Measurements from ENCODE around the gene ADH6.
"Not testable (repeated sequence)": the region's sequence is repeated elsewhere in the genome, so short reads cannot be mapped to it uniquely, and the experiment has no call there.

The ADH6 gene

DNA sequence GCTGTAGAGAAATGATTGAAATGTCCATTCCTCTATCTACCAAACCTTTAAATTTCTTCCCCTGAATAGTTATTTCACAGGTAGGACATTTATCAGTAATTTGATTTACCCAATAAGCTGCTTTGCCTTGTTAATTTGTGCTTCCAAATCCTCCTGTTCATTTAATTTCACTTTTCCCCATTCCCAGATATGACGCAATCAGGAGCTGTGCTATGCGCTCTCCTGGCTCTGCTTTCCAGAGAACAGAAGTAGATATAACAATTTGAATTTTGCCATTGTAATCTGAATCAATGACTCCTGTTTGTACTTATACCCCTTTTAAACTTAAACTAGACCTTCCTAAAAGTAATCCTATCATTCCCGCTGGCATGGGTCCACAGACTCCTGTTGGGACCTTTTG, 29.1 kb downstream of the ADH6 start:
- DNase-seq = not testable (repeated sequence)

DNA sequence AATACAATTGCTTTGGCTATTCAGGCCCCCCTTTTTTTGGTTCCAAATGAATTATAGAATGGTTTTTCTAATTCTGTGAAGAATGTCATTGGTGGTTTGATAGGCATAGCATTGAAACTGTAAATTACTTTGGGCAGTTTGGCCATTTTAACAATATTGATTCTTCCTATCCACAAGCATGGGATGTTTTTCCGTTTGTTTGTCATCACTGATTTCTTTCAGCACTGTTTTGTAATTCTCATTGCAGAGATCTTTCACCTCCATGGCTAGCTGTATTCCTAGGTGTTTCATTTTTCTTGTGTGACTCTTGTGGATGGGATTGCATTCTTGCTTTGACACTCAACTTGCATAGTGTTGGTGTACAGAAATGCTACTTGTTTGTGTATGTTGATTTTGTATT, 33.0 kb downstream of the ADH6 start:
- DNase-seq = no peak

- DNase-seq = no peak
Observed at GRCh38 chr4:99185581-99185980, 33.5 kb downstream of the ADH6 start.

GRCh38 chr4:99180382-99181070, 38.5 kb downstream of the ADH6 start:
- no peak for DNase-seq

DNA sequence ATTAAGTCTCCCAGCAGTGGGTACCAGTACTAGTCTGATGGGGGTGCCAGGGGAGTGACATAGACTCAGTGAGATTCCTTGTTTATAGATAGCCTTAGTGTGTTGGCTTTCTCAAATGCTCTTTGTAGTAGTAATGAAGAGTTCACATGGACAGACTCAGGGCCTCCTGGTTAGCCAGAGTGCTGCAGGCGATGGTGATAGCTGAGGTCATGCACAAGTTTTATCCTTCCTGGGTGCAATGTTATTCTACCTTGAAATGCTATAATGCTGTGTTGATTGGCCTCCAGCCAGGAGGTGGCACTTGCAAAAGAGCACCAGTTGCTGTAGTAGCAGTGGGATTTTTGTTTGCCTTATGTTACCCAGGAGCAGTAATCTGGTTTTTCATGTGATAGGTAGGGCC, 39.4 kb downstream of the ADH6 start:
- no peak for DNase-seq

DNA sequence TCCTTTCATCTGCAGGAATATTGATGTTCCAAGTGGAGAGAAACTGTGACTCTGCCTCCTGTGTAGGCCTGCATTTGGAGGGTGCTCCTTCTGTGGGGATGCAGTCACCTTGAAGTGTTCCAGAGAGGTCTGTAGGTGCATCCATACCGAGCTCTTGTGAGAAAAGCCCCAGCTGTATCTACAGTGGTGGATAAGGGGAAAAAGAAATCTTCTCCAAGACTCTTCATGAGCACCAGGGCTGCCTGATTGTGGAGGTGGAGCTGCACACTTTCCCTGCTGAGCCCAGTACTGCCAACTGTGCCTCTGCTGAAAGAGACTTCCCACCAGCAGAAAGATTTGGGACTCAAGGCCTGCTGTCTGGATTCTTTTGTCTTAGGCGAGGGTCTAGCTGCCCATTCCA, 39.9 kb downstream of the ADH6 start:
- no peak for DNase-seq

DNA sequence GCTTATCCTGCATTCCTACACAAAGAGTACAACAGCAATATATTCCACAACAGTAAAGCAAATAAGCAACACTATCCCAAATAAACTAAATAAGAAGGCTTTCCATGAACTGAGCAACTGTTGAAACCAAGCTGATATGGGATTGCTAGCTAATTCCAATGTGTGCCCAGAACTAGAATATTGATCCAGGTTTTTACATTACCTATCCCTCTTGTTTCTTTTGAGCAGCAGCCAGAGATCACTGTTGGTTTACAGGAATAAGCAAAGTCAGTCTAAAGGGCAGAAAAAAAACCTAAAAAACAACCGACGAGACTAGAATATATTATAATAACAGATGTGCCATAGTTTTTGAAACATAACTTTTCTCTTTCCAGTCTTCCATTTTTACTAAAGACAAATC, 52.5 kb downstream of the ADH6 start:
- DNase-seq = no peak

DNA sequence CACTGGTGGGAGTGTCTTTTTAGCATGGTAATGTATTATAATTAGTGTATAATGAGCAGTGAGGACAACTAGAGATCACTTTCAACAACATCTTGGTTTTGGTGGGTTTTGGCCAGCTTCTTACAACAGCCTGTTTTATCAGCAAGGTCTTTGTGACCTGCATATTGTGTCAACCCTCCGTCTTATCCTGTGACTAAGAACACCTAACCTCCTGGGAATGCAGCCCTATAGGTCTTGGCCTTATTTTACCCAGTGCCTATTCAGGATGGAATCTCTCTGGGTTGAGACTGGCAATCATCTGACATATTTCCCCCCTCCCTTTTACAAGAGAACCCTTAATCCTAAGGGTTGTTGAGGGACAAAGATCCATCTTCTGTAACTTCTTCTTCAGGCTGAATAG, 53.1 kb downstream of the ADH6 start:
- no peak for DNase-seq

- DNase-seq = no peak
Observed at GRCh38 chr4:99161373-99162099, 57.5 kb downstream of the ADH6 start.

GRCh38 chr4:99159699-99160098, 59.3 kb downstream of the ADH6 start:
- DNase-seq = no peak

DNA sequence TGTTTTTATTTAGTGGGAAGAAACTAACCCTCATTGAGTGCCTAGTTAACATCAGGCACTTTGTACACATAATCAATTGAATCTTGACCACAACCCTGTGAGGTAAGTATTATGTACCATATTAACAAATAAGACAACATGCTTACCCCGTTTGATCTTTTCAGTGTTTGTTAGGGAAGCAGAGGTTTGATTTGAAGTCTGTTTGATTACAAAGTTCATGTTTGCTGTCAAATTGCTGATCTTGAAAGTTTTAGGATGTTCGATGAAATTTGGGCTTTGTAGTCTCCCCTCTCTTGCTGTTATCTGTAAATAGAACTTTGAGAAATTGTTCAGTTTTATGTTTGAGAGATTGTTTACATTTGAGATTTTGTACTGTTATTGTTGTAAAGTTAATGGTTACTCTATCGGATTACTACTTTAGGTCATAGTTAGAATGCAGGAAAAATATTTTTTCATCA, 61.5 kb downstream of the ADH6 start:
- DNase-seq = no peak

- DNase-seq = no peak
Observed at GRCh38 chr4:99156992-99157391, 62.1 kb downstream of the ADH6 start.

DNA sequence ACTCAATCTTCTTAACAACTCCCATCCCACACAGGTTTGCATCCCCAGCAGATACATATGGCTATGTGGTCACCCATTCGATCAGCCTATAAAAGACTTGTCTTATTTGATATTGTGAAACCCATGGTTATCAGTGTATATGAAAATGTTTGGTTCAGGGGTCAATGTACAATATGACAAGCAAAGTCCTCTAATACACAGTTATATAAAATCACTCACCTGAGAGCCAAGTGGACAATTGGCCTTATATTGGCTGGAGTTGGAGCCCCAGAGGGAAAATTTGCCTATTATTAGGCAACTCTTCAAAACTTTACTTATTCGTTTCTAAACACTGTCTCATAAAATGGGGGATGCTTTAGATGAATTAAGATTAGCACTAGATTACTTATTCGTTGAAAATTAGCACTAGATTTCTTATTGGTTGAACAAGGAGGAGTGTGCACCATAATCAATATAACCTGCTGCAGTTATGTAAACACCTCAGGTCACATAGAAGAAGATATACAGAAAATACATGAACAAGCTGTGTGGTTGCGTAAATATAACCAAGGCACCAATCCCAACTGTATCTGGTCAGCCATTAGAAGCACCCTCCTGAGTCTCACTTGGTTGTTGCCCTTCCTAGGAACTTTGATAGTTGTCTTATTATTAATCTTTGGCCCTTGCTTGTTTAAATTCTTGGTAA, 64.2 kb downstream of the ADH6 start:
- DNase-seq = no peak

Data from cerebellar nuclear complex (tissue), 1 donor.